ENCODE results near the gene CRAMP1.
"Not testable (repeated sequence)": the region's sequence is repeated elsewhere in the genome, so short reads cannot be mapped to it uniquely, and the experiment has no call there.

CRAMP1 gene

DNA sequence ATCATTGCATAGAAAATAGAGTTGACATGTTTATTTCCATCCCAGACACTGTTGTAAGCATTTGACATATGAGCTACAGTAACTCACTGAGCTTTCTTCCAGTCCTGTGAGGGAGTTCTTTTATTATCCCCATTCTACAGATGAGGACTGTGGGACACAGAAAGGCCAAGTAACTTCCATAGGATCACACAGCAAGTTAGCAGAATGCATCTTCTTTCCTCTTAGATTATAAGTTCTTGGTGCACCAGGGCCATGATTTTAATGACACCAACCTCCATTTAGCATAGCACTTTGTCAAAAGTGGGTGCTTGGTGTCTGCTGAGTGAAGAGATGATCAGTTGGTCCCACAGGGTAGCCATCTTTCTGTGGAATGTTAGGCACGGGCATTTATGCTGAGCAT, 78.7 kb downstream of the CRAMP1 start:
- no peak for DNase-seq

- DNase-seq: no peak
Measured at GRCh38 chr16:1691276-1691675, 79.1 kb downstream of the CRAMP1 start.

DNA sequence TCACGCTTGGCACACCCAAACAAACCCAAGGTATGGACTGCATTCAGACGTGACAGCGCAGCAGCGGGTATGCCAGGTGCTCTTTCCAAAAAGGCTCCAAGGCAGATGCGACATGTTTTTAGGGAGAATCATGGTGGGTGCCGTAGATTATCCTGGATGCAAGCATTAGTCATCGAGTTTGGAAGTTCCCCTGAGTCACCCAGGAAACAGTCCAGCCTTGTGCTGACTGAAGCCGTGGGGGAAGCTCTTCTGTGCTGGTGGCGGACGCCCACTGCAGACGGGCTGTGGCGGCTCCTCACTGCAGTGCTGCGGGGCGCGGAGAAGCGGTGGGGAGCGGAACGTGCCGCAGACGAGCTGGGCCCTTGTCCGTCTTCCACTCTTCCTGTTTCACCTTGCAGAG, 79.8 kb downstream of the CRAMP1 start:
- DNase-seq: no peak

DNA sequence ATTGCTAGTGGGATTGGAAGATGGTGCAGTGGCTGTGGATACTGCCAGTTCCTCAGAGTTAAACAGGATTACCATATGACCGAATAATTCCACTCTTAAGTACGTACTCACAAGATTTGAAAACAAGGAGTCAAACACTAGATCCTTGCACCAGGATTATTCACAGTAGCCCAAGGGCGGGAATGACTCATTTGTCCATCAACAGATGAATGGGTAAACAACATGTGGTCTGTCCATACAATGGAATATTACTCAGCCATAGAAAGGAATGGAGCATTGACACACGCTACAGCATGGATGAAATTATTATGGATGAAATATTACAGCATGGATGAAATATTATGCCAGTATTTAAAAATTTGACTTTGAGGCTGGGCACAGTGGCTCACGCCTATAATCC, 84.7 kb downstream of the CRAMP1 start:
- DNase-seq: no peak

GRCh38 chr16:1698680-1699079, 86.5 kb downstream of the CRAMP1 start:
- DNase-seq: no peak

DNA sequence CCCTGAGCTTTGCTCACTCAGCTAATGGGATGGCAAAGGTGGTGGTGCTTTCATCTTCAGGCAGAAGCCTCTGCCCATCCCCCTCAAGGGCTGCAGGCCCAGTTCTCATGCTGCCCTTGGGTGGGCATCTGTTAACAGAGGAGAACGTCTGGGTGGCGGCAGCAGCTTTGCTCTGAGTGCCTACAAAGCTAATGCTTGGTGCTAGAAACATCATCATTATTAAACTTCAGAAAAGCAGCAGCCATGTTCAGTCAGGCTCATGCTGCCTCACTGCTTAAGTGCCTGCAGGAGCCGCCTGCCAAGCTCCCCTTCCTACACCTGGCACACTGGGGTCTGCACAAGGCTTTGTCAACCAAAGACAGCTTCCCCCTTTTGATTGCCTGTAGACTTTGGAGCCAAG, 88.1 kb downstream of the CRAMP1 start:
- DNase-seq: no peak

- DNase-seq: no peak
Measured at GRCh38 chr16:1701216-1701878, 89.2 kb downstream of the CRAMP1 start.

DNA sequence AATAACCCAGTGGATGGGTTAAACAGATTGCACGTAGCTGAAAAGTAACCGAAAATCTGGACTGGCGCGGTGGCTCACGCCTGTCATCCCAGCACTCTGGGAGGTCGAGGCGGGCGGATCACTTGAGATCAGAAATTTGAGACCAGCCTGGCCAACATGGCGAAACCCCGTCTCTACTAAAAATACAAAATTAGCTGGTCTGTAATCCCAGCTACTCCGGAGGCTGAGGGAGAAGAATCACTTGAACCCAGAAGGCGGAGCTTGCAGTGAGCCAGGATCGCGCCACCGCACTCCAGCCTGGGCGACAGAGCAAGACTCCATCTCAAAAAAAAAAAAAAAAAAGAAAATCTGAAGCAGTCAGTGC, 93.1 kb downstream of the CRAMP1 start:
- peak in 1 of 2 experiments; percentile 32 for DNase-seq

DNA sequence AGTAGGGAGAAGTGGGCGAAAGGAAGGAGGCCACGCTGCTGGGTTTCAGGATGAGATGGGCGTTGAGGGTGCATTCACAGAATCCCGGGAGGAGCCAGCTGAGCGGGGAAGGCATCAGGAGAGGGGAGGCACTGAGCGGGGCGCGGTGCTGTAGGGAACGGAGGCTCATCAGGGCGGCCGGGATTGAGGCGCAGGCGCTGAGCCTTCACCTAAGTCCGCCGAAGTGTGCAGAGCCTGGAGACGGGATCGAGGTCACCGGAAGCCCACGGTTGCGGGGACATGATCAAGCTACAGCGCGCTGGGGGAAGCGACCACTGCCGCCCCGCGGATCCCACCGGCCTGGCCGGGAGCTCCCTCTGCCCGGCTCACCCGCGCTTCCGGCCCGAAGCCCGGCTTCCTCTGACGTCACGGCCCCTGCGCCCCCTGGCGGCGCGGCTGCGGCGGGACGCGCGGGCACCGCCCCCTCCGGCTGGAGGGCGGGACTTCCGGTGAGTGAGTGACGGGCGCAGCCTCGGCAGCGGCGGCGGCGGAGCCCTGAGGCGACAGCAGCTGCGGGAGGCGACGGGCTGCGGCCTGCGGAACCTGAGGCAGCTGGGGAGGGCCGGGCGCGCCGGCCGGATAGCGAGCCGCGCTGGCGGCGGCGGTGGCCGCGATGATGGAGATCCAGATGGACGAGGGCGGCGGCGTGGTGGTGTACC, 93.7 kb downstream of the CRAMP1 start, which contains the start of gene MAPK8IP3:
MAPK8IP3 (plus strand) TSS at position 508 of the 698 bp plus-strand sequence; CDS start at position 653, 145 bp downstream.
- peak; percentile 95 for DNase-seq

GRCh38 chr16:1706386-1707192, 94.4 kb downstream of the CRAMP1 start:
- DNase-seq: no peak

- DNase-seq: peak in 1 of 2 experiments; percentile 46
Measured at GRCh38 chr16:1707193-1707790, 95.1 kb downstream of the CRAMP1 start.

GRCh38 chr16:1708083-1708767, 96.1 kb downstream of the CRAMP1 start:
- no peak for DNase-seq

DNA sequence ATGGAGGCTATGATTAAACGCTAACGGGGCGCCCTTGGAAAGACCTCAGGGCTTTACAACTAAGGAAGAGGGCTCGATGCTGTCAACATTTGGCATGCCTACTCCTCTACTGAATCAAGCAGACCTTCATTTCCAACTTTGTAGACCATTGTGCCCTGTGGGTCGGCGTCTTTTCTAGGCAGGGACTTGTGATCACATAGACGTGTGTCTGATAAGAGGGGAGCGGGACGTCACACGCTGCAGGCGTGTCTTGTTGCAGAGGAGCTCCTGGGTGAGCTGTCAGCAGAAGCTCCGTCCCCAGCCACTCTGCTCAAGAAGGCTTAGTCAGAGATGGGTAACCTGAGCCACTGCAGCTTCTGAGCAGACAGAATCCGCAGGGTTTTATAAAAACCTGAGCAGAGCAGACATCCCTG, 96.6 kb downstream of the CRAMP1 start:
- DNase-seq: peak; percentile 46 to 65

DNA sequence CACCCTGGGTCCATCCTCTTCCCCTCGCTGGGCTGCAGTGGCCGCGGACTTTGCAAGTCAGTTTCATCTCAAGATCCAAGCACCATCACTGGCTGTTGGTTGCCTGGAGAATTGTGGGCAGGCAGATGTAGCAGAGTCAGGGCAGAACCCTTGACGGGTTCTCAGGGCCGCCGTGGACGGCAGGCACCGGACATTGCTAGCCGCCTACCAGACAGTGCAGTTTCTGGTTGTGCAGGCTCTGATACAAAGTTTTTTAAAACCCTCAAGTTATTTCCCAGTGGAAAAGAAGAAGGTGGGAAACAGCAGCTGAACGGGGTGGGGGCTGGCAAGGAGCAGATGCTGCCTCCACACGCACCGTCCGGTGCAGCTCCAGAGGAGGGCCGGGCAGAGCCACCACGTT, 97.2 kb downstream of the CRAMP1 start:
- no peak for DNase-seq

GRCh38 chr16:1710811-1711507, 98.8 kb downstream of the CRAMP1 start:
- DNase-seq: no peak

GRCh38 chr16:1712791-1713261, 100.7 kb downstream of the CRAMP1 start:
- no peak for DNase-seq

GRCh38 chr16:1713331-1713730, 101.2 kb downstream of the CRAMP1 start:
- no peak for DNase-seq

DNA sequence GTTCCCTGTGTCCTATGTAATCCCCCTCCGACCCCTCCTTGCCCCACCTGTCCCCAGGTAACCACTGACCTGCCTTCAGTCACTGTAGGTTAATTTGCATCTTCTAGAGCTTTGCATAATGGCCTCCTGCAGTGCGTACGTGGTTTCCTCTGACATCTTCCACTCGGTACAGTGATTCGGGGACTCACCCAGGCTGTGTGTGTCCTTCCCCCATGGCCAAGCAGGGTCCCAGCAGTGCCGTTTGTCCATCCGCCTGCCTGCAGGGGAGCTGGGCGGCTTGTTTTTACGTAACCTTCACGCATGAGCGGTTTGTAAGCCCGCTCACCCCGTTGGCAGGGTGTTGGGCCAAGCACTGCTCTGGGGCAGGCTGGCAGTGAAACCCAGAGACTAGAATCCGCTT, 101.8 kb downstream of the CRAMP1 start:
- no peak for DNase-seq

- DNase-seq: no peak
Measured at GRCh38 chr16:1715220-1715619, 103.1 kb downstream of the CRAMP1 start.

DNA sequence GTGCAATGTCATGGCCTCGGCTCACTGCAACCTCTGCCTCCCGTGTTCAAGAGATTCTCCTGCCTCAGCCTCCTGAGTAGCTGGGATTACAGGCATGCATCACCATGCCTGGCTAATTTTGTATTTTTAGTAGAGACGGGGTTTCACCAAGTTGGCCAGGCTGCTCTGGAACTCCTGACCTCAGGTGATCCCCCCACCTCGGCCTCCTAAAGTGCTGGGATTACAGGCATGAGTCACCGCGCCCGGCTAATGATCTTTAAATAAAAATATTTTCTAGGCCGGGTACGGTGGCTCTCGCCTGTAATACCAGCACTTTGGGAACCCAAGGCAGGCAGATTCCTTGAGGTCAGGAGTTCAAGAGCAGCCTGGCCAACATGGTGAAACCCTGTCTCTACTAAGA, 106.1 kb downstream of the CRAMP1 start:
- not testable (repeated sequence) for DNase-seq

- not testable (repeated sequence) for DNase-seq
Measured at GRCh38 chr16:1719559-1720229, 107.5 kb downstream of the CRAMP1 start.
